DMS 273 (cell line): ENCODE measurements around the gene ARMC12.
"Not testable (repeated sequence)": the region's sequence is repeated elsewhere in the genome, so short reads cannot be mapped to it uniquely, and the experiment has no call there.

Experiments used
- DNase-seq: peaks from one replicate; lab custom pipeline; 2025; ENCODE audit not compliant: unreplicated experiment; lab: John Stamatoyannopoulos, UW

ARMC12 gene

GRCh38 chr6:35731736-35732532 lies 4.9 kb upstream of the ARMC12 start:
- DNase-seq, result peak; percentile 96

GRCh38 chr6:35733633-35734032 lies 3.2 kb upstream of the ARMC12 start:
- no peak for DNase-seq

GRCh38 chr6:35734319-35734718 lies 2.5 kb upstream of the ARMC12 start:
- not testable (repeated sequence) for DNase-seq

- DNase-seq, result no peak
Observed at GRCh38 chr6:35735452-35735851, 1.4 kb upstream of the ARMC12 start.

DNA sequence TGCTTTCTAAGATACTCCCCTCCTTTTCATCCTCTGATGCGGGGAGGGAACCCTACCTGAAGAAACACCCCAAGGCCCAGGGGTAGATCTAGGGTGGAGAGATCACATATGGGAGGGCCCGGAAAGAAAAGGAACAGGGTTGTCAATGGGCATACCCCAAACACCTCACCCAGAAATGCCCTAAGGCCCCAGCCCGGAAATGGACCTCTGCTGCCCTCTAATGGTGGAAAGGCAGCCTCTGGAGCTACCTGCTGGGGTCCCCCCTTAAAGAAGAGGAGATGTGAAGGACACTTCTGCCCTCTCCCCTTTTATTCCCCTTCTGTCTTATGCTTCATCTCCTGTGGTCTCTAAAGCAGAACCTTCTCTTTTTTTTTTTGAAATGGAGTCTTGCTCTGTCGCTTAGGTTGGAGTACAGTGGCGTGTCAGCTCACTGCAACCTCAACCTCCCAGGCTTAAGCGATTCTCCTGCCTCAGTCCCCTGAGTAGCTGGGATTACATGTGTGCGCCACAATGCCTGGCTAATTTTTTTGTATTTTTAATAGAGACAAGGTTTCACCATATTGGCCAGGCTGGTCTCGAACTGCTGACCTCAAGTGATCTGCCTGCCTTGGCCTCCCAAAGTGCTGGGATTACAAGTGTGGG lies 458 bp upstream of the ARMC12 start:
- DNase-seq, result peak; percentile 89

- DNase-seq, result peak; percentile 93
Observed at GRCh38 chr6:35737413-35738211, 780 bp downstream of the ARMC12 start.

DNA sequence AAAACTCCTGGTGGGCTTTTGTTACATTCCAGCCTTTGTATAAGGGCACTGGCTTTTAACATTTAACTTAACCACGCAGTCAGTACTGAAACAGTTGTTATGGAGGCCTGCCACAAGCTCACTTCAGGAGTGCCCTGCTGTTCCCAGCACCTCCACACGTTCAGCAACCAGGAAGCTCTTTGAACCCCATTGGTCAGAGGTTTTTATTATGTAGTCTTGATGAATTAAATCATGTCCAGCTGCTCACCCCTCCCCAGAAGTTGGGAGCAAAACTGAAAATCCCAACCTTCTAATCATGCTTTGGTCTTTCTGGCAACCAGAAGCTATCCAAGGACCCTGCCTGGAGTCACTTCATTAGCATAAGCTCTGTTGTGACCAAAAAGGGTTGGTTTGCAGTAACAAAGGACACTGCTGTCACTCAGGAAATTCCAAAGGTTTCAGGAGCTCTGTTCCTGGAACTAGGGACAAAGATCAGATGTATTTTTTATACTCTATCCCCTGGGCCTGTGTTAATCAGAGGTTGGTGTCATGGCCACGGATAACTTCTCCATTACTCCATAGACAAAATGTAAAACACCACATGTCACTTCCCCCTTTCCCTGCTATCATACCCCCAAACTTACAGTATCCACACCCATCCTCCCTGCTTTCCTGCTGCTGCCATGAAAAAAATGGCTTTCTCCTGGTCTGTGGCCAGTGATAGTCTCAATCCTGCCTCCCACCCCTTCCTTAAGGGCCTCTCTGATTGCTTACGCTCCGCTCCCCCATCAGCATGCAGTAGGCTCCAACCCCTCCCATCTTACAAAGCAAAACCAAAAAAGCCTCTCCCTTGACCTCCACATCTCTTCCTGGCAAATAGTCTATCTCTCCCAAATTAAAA lies 3.1 kb downstream of the ARMC12 start:
- DNase-seq, result peak; percentile 61

DNA sequence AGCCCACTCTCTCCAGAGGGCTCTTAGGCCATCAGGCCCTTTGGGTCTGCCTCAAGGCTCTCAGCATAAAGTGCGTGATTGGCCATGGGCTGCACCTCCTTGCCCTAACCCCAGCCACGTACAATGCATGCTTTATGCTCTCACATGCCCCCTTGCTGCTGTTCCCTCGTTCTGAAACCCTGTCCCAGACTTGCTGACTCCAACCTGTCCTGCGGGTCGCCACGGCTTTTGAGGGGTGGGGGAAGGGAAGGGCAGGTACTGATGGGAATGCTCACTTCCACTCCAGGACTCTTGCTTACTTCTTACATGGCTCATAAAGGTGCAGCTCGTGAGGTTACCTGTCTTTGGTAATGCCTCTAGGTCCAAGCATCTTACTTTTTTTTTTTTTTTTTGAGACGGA lies 6.0 kb downstream of the ARMC12 start:
- no peak for DNase-seq

DNA sequence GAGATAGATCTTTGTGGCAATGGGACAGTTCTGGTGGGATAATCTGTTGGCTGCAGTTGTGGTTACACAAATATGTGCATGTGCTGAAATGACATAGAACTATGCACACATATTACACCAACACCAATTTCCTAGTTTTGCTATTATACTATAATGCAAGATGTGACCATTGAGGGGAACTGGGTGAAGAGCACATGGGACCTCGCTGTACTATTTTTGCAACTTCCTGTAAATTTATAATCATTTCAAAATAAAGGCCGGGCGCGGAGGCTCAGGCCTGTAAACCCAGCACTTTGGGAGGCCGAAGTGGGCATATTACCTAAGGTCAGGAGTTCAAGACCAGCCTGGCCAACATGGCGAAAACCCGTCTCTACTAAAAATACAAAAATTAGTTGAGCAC lies 8.7 kb downstream of the ARMC12 start:
- DNase-seq, result no peak

GRCh38 chr6:35746516-35746915 lies 9.7 kb downstream of the ARMC12 start:
- DNase-seq, result no peak

DNA sequence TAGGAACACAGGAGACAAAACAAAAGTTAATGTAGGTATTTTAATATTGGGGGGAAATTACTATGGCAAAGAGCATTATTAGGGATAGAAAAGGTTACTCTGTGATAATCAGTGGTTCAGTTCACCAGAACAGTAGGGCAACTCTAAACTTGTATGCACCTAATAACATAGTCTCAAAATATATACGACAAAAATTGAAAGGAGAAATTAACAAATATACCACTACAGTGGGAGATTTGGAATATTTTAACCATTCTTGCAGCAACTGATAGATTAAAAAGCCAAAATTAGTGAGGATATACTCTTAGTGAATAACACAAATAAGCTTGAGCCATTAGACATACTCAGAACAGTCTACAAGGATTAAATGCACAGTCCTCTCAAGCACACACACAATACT lies 11.0 kb downstream of the ARMC12 start:
- DNase-seq, result no peak

DNA sequence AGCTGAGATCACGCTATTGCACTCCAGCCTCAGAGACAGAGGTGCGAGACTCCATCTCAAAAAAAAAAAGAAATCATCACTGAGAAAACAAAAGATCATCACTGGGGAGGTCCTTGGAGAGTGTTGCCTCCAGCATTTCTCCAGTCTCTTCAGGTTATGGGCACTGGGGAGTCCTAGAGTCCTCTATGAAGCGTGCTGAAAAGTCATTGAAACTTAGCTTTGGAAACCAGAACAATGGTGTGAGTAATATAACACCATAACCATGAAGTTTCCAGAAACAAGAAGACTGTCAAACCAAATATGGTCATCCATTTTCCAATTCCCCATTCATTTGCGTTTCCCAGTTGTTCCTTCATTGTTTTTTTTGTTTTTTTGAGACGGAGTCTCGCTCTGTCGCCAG lies 13.7 kb downstream of the ARMC12 start:
- DNase-seq, result no peak

DNA sequence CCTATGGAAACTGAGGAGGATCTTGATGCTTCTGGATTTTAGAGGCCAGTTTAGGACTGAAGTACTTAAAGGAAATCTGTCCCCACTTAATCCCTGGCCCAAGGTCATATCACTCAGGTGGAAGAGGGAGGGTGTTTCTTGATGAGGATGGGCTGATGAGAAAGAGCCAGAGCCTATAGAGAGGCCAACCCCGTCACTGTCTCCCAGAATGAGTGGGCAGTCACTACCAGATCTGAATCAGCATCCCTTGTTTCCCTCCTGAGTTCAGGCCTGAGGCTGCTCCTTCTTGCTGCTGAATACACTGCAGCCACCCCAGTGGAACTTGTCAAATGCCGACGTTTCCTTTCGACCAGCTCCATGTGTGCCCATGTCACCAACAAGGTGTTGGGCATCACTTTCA lies 14.8 kb downstream of the ARMC12 start:
- DNase-seq, result no peak

- no peak for DNase-seq
Observed at GRCh38 chr6:35752330-35752729, 15.5 kb downstream of the ARMC12 start.

DNA sequence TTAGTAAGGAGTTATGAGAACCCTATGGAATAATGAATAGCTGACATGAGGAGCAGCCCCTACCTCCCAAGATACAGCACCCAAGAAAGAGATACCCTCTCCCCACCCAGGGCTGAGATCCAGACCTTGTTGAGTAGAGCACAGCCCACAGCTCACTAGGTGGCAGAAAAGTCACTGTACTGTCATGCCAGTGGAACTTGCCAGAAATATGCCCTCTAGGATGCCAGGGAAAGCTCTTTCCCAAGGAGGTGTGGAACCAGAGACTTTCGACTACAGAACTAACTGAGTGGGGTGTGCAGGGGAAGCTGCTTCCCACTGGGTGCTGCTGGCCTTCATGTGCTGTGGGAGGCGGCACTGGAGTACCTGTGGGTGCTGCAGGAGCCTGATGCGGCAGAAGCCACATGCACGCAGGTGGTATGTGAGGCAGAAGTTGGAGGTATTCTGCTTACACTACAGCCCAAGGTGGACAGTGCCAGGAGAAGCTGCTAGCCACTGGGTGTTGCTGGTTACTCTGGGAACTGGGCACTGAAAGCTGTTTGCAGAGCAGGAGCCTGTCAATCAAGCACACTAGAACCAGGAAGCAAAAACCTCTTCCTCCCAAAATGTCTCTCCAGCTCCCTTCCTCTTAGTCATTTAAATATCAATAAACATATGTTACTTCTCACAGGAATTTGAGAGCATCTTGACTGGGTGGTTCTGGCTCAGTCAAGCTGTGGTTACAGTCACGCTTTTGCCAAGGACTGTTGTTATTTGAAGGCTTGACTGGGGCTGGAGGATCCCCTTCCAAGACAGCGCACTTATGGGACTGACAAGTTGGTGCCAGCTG lies 17.8 kb downstream of the ARMC12 start:
- DNase-seq, result peak; percentile 87

- no peak for DNase-seq
Observed at GRCh38 chr6:35755278-35755924, 18.6 kb downstream of the ARMC12 start.

GRCh38 chr6:35757456-35758123 lies 20.8 kb downstream of the ARMC12 start:
- DNase-seq, result peak; percentile 85

DNA sequence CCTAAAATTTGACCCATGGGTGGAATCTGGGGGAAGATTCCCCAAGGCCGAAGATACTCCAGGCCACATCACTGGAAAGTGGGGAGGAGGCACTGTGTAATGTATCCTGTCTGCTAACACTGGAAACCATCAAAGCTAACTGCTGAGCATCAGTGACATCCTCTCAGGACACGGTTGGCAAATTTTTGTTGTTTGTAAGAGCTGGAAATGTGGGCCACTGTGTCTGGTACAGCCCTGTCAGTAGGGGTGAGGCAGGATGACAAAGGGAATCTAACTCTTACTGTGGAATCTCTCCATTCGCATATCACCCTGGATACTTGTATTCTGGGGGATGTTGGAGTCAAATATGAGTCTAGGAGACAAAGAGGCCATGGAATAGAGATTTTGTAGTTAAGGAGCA lies 22.6 kb downstream of the ARMC12 start:
- DNase-seq, result no peak

DNA sequence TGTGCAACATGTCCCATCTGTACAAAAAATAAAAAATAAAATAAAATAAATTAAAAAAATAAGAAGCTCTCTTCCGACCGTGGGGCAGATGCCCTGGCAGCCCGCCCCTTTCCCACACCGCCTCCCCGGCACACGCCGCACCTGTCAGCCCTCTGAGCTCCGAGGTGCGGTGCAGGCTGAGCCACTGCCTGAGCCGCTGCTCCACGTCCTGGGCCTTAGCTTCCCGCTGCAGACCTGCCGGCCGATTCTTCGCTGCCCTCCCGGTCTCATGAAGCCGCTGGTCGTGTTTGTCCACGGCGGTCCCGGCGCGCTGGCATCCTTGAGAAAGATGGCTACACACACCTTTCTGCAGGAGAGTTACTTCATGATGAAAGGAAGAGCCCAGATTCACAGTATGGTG lies 28.9 kb downstream of the ARMC12 start:
- no peak for DNase-seq
